ENCODE measurements around the gene PSMD11.
A peak's percentile ranks its signal among the peaks of the same experiment; 100 is the strongest.
"Not testable (repeated sequence)": the region's sequence is repeated elsewhere in the genome, so short reads cannot be mapped to it uniquely, and the experiment has no call there.

Gene PSMD11

DNA sequence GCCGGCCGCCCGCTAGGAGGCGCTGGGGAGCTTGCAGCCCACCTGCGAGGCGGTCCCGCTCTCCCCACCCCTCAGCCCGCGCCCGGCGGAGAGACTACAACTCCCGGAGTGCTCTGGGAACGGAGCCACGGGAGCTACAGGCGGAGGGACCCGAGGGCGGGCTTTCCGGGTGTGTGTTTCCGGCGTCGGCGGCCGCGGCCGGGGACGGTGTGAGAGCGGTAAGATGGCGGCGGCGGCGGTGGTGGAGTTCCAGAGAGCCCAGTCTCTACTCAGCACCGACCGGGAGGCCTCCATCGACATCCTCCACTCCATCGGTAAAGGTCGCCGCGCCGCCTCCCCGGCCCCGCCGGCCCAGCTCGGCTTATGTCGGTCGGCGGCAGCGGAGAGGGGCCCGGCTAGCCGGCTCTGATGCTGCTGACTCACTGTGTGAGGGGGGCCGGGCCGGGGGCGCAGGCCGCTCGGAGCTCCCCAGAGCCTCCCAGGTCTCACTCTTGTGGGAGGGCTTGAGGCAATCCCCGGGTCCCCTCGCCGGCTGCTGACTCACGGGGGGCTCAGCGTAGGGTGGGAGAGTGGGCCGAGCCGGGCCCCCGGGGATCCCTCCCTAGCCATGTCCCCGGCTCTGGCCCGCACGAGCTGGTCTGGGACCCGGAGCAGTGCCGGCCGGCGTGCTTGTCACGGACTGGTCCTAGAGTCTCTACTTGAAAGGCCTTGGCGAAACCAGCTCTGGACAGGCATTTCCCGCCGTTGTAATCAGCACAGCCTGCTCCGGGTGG lies at the start of gene PSMD11:
Gene PSMD11 (plus strand): TSS at position 210 of the 773 bp plus-strand sequence. CDS start 14 bp downstream, at position 224.
- peak; percentile 99 for DNase-seq

DNA sequence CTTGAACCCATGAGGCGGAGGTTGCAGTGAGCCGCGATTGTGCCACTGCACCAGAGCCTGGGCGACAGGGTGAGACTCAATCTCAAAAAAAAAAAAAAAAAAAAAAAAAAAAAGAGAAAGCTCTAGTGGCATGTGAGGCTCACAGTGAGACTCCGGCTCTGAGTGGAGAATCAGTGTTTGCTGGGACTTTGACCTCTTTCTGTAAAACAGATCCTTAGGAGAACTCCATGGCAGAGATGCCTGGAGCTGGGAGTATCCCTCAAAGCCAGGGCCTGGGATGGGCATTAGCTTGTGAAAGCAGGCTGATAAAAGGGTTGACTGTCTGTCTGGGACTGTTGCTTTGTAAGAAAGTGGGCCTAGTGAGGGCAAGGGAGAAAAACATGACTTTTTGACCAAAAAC lies 48.0 kb upstream of the PSMD11 start:
- no peak for DNase-seq

DNA sequence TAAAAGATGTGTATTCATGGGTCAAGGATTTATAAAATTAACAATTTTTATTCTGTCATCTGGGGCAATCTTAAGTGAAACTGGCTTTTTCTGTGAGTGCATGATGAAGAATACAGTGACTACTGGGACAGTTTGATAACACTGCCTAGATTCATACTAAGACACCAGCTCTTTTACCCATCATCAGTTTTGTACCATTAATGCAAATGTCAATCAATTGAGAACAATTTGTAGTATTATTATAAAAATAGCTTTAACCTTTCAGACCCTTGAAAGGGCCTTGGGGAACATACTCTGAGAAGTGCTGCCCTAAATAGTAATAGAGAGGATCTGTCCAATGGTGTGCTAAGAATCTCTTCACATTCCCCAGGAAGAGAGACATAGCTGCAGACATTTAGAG lies 45.4 kb upstream of the PSMD11 start:
- DNase-seq: no peak

DNA sequence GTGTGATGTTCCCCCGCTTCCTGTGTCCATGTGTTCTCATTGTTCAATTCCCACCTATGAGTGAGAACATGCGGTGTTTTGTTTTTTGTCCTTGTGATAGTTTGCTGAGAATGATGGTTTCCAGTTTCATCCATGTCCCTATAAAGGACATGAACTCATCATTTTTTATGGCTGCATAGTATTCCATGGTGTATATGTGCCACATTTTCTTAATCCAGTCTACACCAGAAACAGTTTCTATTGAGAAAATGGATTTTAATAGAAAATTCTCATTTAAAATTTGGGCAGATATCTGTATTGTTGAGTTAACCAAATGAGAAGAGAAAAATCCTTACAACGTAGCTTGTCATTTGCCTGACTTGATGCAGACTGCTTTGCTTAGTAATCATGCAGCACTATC lies 34.2 kb upstream of the PSMD11 start:
- DNase-seq: not testable (repeated sequence)

DNA sequence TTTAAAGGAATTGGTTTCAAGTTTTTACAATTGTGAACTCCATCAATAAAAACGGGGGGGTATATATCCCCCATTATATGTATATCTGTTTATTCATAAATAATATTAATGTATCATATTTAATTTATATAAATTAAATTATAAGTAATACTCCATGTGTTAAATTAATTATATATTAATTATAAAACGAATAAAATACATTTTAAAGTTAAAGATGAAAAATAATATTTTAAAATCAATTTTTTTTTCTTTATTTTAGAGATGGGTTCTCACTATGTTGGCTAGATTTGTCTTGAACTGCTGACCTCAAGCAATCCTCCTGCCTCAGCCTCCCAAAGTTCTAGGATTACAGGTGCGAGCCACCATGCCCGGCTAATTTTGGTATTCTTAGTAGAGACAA lies 17.4 kb upstream of the PSMD11 start:
- no peak for DNase-seq

DNA sequence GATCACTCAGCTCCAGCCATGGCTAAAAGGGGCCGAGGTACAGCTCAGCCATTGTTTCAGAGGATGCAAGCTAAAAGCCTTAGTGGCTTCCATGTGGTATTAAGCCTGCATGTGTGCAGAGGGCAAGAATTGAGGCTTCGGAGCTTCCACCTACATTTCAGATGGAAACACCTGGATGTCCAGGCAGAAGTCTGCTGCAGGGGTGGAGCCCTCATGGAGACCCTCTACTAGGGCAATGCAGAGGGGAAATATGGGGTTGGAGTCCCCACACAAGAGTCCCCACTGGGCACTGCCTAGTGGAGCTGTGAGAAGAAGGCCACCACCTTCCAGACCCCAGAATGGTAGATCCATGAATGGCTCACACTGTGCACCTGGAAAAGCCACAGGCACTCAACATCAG lies 14.7 kb upstream of the PSMD11 start:
- DNase-seq: no peak

DNA sequence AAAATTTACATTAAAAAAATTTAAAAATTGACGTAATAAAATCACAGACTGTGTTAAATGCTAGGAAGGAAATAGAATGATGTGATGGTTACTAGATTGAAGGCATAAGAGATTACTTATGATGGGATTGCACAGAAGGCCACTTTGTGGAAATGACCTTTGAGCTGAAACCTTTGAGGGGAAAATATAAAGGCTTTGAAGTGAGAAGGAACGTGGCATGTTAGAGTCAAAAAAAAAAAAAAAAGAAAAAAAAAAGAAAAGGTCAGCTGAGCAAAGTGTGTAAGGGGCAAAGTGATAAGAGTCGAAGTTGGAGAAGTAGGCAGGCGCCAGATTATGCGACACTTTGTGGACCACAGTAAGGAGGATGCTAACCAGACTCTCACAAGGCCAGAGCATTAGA lies 3.6 kb upstream of the PSMD11 start:
- DNase-seq: no peak

DNA sequence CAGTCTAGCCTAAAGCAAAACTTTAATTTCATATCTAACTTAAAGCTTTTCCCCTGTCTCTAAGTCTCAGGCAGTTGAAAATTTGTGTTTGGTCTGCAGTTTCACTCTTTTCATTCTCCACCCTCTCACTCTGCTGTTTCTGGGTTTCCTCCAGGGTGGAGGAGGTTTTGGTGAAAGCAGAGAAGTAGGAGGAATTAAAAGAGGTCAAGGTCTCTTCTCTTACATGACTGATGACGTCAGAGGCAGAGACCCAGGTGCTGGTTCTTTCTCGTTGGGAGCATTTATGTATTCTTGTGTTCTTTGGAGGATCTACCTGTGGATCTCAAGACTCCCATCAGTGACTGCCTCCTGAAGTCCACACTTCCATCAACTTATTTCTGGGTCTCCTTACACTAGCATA lies 2.4 kb upstream of the PSMD11 start:
- no peak for DNase-seq

DNA sequence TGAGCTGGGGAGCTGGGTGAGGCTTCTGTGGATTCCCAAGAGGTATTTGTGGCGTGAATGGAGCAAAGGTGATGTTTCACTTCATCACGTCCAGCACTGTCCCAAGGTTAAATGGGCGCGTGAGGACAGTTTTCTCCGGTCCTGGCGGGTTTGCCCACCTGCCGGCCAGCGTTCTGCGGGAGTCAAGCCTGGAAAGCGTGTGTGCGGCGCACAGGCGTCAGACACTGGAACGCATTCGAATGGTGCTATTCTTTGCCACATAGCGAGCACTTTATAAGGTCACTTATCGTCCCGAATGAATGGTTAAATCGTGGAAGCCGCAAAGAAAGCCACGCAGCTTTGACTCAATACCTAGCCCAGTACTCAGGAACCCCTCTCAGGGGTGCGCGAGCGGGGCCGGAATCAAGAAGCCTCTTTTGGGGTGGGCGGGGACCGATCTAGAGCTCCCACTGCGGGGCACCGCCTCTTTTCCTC lies 446 bp upstream of the PSMD11 start:
- no peak for DNase-seq

DNA sequence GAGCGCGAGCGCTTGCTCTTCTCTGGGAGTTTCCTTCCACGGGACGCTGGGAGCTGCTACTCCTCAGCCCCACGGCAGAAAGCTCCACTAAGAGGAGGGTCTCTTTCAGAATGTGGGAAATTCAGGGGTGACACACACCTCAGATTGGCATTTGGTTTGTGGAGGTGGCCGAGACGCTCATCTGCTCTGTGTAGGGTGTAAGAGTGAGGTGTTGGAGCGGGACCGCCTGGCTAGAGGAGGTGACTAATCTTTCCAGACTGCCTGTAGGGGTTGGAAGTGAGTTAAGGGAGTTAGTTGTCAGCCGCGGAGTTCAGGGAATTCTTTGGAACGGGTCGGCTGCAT lies 735 bp downstream of the PSMD11 start:
- peak; percentile 28 for DNase-seq

DNA sequence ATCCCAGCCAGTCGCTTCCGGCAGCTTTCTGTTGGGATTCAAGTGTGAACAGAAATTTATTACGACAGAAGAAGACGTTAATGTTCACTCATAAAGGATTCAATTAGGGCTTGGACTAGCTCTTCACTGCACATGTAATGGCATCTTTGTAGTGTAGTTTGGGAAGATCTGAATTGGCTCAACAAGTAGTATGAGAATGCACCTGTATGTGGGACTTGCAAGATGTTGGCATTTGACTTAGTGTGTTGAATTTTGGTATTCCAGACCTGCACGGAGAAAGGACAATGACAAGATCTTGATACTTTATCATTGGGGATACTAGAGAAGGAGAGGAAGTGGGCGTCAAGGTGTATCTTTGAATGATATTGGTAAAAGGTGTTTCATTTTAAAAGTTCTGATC lies 1.2 kb downstream of the PSMD11 start:
- DNase-seq: no peak

DNA sequence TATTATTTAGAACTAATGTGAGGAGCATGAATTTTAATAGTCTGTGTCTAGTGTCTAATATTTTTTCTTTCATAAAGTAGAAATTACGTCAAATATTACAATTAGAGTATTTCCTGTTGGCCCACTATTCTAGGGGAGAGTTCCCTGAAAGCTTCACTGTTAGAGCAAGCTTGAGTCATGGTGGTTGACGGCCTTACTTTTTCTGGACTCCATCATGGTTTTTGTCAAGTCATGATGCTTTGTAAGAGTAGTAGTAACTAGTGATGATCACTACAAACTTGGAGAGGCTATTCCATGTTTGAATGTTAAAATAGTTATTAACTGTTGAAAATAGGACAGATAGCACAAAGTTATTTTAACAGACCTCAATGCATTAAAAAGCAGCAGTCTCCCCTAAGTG lies 1.7 kb downstream of the PSMD11 start:
- DNase-seq: no peak

DNA sequence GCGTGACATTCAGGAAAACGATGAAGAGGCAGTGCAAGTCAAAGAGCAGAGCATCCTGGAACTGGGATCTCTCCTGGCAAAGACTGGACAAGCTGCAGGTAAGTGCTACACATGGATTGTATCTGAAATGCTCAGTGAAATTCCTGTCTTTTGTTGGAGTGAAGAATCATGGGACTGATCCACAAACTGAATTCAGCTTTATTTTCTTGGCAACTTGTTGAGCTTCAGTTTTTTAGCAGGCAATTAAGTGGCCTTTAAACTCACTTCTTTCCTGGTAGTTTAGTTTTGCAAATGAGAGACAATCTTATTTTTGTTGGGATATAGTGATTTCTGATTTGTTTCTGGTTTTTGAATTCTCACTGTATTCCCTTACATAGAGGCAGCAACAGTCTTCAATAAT lies 2.6 kb downstream of the PSMD11 start:
- DNase-seq: no peak

DNA sequence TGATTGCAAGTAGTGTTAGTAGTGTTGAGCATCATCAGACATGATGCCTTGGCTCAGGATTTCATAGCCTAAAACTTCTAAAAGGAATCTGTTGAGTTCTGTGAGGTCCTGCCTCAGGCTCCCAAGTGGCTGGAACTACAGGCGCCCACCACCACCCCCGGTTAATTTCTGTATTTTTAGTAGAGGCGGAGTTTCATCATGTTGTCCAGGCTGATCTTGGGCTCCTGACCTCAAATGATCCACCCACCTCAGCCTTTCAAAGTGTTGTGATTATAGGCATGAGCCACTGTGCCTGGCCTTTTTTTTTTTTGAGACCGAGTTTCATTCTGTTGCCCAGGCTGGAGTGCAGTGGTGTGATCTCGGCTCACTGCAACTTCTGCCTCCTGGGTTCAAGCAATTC lies 5.7 kb downstream of the PSMD11 start:
- DNase-seq: no peak

DNA sequence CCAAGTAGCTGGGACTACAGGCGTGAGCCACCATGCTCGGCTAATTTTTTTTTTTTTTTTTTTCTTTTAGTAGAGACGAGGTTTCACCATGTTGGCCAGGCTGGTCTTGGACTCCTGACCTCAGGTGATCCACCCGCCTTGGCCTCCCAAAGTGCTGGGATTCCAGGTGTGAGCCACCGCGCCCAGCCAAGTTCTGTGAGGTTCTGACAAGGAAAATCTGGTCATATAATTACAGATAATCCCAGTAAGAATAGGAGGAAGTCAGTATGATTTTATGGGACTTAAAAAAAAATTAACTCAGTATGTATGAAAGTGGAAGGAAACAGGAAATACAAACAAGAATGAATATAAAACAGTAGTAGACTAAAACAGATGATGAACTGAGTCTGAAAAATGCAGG lies 6.1 kb downstream of the PSMD11 start:
- not testable (repeated sequence) for DNase-seq

DNA sequence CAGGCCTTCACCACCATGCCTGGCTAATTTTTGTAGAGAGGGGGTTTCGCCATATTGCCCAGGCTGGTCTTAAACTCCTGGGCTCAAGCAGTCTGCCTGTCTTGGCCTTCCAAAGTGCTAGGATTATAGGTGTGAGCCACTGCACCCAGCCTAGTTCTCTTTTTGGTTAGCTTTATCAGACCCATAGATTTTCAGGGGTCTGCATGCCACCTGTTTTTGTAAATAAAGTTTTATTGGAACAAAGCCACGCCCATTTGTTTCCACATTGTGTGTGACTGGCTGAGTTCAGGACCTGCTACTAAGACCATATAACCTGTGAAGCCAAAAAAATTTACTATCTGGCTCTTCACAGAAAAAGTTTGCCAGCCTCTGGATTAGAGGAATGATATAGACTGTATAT lies 7.6 kb downstream of the PSMD11 start:
- DNase-seq: no peak

DNA sequence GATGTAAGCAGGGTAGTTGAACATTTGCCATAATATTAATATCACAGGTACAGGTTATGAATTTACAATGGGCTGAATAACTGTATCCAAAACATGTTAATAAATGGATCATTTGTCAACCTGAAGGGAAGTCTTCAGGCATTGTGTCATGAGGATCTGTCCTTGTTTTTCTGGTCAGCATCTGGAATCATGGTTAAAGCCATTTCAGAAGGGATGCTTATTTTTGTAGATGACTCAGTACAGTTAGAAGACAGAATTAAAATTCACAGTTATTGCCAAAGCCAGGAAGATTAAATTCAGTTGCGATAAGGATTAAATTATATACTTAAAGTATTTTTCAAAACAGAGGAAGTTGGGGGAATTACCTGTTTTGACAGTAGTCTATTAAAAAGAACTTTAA lies 8.0 kb downstream of the PSMD11 start:
- DNase-seq: no peak

DNA sequence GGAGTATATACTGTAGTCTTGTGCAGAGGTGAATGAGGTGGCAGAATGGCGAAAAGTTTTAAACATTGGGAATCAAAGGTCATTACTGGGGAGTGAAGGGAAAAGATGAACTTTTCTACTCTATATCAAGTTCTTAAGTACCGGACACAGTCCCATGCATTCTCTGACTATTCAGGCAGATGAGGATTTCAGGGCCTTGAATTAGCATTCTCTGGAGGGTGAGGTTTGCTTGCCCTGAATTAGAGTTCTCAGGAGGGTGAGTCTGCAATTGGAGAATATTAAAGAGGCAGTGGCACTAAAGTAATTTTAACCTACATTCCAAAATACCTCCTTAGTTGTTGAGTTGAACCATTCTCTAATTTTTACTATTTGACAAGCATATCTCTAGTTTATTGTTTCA lies 9.1 kb downstream of the PSMD11 start:
- DNase-seq: no peak

DNA sequence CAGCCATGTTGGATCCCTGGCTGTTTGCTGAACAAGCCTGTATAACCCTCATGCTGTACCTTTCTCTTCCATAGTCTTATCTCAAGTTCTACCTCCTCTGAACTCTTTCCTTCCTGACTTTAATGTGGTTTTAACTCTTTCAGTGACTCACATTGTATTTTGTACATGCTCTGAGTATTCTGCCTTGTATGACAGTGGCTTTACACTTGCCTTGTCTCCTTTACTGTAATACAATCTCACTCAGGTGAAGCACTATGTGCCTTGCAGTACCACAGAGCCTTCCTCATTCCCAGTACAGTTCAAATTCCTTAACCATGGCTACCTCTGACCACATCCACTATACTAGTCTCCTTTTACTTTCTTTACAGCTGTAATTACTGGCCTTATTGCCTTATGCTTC lies 14.1 kb downstream of the PSMD11 start:
- no peak for DNase-seq

DNA sequence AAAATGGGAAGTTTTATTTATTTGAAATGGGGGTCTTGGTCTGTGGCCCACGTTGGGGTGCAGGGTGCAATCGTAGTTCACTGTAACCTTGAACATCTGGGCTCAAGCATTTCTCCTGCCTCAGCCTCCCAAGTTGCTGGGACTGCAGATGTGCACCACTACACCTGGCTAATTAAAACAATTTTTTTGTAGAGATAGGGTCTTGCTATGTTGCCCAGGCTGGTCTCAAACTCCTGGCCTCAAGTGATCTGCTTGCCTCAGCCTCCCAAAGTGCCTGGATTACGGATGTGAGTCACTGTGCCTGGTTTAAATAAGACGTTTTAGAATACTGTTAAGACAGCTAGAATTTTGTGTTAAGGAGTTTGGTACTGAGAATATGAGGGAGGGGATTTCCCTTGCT lies 15.7 kb downstream of the PSMD11 start:
- DNase-seq: no peak

DNA sequence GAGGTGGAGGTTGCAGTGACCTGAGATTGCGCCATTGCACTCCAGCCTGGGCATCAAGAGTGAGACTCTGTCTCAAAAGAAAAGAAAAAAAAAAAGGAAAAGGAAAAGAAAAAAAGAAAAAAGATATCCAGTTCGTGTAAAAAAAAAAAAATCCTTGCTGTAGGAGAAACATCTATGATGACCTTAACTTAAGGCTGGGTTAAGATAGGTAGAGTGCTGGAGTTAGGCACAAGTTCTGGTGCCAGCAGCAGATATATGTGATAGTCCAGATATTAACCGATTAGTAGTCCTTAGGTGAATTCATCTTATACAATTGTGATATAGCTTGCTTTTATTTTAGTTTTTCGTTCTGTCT lies 17.2 kb downstream of the PSMD11 start:
- DNase-seq: no peak

DNA sequence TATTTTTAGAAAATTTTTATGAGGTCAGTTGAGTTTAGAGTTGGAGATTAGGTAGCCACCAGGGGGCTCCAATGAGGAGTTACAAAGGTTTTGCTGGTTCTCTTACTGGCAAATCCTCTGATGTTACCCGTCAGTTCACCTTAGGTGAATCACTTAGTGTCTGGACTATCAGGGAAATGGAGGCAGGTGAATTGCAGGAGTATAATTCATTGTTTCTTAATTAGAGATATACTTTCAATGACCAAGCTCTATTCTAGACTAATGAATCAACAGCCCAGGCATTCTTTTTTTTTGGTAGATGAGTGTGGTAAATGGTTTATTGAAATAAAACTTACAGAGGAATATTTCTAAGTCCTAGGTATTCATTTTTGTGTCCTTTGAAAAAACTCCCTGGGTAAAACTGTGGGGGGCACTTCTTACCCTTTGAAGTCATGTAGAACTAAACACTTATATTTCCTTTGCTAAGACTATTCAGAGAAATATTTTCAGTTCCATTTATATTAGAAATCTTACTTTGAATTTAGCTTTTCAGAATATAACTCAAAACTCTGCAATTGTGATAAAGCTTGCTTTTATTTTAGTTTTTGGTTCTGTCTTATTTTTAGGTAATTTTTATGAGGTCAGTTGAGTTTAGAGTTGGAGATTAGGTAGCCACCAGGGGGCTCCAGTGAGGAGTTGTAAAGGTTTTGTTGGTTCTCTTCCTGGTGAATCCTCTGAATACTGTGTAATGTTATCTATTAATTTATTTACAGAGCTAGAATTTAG lies 17.7 kb downstream of the PSMD11 start:
- peak; percentile 59 for DNase-seq

DNA sequence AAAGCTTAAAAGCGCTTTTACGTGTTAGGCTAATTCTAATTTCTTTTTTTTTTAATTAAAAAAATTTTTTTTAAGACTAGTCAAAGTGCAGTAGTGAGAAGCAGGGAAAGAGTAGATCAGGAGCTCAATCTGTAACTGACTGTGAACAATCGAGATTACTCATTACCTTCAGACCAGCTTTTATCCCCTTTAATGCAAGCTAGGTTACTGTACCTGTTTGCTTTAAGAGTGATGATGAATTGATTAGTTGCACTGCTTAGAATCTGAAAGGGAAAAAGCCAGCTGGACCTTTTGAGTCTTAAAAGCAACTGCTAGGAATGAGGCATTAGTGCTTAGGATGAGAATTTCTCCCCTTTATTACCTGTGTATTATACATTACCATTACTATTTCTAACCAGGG lies 19.0 kb downstream of the PSMD11 start:
- no peak for DNase-seq

DNA sequence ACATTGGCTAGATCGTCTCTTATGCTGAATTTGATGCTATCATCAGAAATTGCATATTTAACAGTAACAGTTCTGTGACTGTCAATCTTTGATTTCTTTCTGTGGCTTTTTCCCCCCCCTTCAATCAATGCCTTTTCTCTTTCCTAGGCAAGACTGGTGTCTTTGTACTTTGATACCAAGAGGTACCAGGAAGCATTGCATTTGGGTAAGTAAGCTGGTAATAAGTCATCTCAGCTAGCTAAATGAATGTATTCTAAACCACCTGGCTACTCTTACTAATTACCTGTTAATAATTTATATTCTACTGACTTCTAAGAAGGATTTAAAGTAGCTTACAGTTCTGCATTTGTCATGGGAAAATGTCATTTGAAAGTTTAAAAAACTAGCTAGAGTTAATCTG lies 20.1 kb downstream of the PSMD11 start:
- no peak for DNase-seq

DNA sequence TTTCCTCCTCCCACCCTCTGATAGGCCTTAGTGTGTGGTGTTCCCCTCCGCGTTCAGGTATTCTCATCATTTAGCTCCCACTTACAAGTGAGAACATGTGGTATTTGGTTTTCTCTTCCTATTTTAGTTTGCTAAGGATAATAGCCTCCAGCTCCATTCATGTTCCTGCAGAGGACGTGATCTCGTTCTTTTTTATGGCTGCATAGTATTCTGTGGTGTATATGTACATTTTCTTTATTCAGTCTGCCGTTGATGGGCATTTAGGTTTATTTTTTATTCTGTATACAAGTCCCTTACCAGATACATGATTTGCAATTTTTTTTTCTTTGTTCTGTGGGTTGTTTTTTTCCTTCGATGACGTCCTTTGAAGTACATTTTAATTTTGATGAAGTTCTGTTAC lies 23.6 kb downstream of the PSMD11 start:
- no peak for DNase-seq
